Fibroblast of skin of right biceps (primary cell): ENCODE data around the gene PKNOX2.

Source experiments
- DNase-seq: peaks from one replicate; pipeline ENCODE4 v3.0.0-alpha.2; 2013

The PKNOX2 gene

GRCh38 chr11:125343718-125344131 is 179.2 kb downstream of the PKNOX2 start:
- DNase-seq, result peak; percentile 31

DNA sequence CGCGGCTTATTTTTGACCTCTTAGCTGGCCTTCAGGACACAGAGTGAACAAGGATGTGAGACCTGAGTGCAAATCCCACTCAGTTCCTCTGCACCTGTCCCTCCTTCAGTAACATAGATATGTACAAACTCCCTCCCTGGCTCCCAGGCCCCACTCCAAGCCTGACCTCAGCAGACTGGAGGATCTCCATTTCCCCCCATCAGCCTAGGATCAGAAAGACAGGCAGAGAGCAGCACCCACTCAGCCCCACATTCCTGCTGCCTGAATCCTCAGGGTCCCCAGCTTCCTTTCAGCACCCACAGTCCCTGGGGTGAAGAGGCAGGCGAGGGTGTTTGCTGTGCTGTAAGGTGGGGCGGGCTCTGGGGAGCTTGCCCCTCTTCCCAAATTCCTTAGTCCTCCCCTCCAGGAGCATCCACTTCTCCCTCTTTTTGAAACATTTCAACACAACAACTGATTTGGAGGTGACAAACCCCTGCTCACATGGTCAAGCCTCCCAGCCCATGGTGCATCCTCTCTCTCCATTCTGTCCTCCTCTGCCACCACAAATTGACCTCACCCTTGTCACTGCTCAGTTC is 180.4 kb downstream of the PKNOX2 start:
- DNase-seq, result no peak

DNA sequence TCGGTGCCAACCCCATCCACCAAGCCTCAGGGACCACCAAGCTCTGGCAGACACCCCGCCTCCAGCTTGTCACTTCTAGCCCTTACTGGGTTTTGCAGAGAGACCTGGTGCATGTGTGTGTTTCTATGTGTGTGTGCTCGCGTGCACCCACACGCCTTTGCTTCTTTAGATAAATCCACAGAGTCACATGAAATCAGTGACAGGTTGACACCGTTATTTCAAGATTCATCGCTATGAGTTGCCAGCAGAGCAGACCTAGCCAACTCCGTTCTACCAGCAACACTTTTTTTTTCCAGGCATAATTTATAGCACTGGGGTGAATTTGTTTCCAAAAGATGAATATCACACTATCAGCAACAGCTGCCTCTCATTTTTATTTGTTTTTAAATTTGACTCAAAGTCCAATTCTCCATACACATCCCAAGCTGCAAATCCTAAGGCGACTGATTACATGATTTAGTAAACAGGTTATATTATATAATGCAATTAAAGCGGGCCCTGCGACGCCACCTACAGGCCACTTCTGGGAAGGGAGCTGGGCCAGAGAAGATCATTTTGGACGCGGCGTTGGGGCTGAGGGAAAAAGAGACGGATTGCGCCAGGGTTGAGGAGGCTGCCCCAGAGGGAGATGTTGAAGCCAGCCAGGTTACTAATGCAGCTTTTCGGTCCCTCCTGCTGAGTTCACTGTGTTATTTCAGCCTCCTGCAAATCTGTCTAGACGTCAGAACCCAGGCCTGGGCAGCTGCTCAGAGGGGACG is 181.0 kb downstream of the PKNOX2 start:
- peak; percentile 69 for DNase-seq

- no peak for DNase-seq
These were observed 181.6 kb downstream of the PKNOX2 start for GRCh38 chr11:125346179-125346530.

DNA sequence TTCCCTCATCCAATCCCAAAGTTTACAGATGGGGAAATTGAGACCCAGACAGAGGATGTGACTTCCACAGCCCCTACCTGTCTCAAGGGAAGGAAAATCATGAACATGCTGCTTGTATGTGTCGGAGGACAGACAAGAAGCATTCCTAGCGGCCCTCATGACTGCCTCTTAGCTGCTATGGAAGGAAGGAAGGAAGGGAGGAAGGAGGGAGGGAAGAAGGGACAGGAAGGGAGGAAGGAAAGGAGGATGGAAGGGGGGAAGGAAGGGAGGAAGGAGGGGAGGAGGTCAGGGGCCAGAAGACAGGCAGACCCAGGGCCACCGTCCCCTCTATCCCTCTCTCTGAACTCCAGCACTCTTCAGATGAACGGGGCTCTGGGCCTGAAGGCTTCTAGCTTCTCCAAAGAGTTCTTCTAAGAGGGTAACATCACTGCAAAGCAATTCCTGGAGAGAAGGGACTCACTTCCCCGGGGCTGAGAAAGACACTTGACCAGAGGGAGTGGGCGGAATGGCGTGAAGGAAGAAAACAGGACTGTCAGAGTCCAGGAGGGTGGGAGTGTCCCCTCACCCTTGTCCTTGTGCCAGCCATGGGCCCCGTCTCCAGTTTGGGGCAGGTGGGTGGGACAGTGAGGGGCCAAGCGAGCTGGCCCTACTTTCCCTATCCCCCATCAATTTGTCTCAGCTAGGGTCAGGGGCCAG is 182.2 kb downstream of the PKNOX2 start:
- no peak for DNase-seq

GRCh38 chr11:125347261-125347585 is 182.7 kb downstream of the PKNOX2 start:
- no peak for DNase-seq

DNA sequence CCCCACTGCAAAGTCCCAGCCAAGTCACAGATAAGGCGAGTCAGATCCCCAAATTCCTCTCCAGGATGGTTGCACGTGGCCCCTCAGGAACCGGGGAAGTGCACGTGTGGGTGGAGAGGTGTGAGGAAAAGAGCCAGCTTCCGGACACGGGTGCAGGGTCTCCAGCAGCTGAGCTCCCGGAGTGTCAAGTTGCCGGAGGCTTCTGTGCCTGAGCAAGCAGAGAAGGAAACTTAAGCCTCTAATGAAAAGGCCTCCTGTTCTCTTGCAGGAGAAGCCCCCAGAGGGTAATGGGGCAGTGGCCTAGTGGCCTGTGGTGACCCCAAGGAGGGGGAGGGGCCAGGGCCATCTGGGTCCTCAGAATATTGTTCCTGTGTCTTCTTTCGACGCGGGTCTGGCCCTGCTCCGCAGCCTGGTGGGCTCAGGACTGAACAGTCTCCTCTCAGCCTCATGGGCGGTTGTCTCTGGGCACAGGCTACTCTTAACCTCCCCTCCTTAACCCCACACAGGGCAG is 183.6 kb downstream of the PKNOX2 start:
- no peak for DNase-seq

GRCh38 chr11:125348674-125349309 is 184.2 kb downstream of the PKNOX2 start:
- DNase-seq, result peak; percentile 30

DNA sequence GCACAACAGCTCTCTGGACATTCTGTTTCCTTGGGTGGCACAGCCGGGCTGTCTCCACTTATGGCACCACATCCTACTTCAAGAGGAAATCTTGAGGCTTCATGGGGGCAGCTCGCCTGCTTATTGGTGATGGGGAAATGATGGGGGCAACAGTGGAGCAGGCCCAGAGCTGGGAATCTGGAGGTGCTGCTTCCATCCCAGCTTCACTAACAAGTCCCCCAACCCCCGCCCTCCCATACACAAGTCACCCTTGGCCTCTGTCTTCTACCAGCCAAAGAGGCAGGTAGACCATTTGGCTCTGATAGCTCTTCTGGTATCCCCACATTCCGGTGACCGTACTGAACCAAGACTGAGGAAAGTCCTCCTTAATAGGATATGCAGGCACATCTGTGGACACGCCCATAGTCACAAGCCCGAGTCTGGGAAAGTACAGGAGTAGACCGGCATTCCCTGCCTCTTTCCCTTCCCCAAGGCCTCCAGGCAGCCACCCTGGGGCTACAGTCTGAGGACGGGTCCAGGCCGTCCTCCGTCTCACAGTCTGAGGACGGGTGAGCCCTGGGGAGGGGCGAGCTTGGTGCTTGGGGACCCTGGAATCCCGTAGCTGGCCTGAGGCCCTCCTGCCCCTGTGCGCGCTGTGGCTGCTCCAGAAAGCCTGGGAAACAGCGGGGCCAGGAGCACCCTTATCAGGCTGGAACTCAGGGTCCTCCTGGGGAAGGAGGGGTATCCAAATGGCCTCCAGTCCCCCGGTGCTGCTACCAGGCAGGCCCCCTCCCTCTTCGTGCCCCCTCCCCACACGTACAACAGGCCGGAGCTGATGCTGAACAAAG is 185.9 kb downstream of the PKNOX2 start:
- no peak for DNase-seq

GRCh38 chr11:125351033-125351867 is 186.7 kb downstream of the PKNOX2 start:
- no peak for DNase-seq

DNA sequence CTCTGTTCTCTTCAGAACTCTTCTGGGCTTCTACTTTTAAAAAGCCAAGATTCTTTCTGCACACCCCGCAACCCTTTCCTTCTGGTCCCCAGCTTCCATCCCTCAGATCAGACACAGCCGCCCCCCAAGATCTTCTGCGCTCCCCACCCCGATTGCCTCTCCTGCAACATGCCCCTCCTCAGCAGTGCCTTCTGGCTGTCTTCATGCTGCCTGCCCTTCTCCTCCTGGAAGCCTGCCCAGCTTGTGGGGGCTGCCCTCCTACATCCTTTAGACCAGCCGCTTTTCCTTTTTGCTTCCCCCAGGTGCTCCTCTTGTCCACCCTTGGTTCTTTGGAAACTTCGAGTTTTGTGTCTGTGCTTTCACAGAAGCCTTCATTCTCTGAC is 187.3 kb downstream of the PKNOX2 start:
- DNase-seq, result no peak

- DNase-seq, result no peak
These were observed 192.2 kb downstream of the PKNOX2 start for GRCh38 chr11:125356797-125357196.

GRCh38 chr11:125357551-125357950 is 193.0 kb downstream of the PKNOX2 start:
- DNase-seq, result no peak

- DNase-seq, result peak; percentile 42
These were observed 193.8 kb downstream of the PKNOX2 start for GRCh38 chr11:125358254-125358840.

DNA sequence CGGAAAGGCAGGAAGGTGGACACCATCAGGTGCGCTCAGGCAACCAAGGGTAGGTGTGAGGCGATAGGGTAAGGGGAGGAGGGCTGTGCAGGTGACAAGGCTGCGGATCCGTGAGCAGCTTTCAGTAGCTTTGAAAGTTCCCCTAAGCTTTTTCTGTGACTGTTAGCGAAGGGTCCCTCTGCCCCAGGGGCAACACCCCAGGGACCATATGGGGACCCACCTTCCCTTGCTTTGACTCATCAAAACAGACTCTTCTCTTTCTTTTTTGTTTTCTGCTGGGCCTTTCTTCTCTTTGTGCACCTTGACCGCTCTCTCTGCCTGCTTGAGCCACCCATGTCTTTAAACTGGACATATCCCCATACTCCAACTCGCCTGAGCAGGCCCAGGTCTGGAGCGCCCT is 194.6 kb downstream of the PKNOX2 start:
- DNase-seq, result no peak

DNA sequence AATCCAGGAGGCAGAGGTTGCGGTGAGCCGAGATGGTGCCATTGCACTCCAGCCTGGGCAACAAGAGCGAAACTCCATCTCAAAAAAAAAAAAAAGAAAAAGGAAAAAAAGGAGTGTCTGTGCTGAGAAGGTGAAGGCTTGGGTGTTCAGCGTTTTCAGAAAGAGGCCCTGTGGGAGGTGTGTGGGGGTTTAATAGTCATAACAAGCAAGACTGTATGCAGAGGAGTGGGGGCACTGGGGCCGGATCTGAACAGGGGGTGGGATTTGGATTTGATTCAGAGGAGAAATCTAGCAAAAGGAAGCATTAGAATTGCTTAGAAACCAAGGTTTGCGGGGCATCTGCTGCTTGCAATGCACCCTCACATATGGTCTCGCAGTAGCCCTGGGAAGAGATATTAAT is 195.5 kb downstream of the PKNOX2 start:
- DNase-seq, result no peak

GRCh38 chr11:125364121-125364826 is 199.7 kb downstream of the PKNOX2 start:
- DNase-seq, result peak; percentile 74

DNA sequence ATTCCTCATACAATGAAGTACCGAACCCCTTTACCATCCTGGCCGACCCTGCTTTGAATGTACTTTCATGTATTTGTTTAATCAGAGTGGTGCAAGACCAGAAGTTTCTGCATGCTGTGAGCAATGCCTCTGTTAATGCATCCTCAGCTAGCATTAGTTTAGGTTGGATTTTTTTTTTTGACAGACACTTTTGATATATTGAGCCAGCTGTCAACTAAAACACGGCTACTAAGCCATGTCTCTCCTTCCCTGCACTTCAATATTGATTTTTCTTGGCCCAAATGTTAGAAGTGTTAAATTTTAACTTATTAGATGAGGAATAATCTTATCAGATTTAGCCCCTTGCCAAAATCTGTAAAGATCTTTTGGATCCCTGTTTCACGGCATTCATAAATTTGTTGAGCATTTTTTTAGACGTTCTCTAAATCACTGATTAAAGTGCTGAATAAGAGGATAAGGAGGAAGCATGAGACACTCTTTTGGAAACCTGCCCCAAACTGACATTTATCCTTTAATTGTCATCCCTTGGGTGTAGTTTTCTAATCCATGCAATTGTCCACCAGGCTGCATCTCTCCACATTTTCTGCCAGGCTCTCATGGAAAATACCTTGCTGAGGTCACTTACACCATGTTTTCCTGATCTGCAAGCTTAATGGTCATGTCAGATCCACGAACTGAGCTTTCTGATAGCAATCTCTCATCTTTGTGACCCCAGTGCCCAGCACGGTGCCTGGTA is 200.8 kb downstream of the PKNOX2 start:
- DNase-seq, result no peak

DNA sequence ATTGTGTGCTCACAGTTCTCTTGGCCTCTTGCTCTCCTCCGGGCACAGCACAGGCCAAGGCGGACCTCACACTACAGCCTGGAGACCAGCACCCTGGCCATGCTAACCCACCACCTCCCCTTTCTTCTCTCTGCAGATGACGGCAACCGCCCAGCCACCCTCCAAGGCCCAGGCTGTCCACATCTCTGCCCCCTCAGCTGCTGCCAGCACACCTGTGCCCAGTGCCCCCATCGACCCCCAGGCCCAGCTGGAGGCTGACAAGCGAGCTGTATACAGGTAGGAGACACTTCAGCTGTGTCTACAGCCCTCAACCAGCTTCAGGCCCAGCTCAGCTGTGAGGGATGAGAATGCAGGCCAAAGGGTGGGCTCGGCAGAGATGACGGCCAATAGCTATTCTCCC is 203.2 kb downstream of the PKNOX2 start:
- no peak for DNase-seq

DNA sequence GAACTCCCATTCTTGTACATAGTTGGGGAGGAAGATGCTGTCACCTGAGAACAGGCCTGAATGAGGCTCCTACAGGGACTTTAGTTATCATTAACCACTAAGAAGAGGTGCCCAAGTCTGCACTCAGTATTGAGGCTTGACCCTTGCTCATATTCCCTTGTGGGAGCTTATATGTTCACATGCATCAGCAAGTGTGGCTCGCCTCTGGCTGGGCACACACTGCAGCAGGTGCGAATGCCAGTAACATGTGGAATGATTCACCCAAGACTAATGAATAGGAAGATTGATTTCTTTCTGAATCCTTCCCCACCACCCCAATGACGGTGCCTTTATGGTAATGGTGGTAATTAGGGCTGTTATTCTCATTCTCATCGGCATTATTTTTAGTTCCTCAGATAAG is 204.2 kb downstream of the PKNOX2 start:
- DNase-seq, result no peak
